LNCAP (cell line): ENCODE results near the gene PEDS1.

Experiments used
- CTCF ChIP-seq: fragments of 450-650 bp; IDR thresholded peaks from 2 replicates; pipeline ENCODE4 v1.5.1; 2017; ENCODE audit warnings: mild to moderate bottlenecking

The PEDS1 gene

GRCh38 chr20:50129662-50130355 is 23.7 kb downstream of the PEDS1 start:
- TF ChIP-seq CTCF: no peak

GRCh38 chr20:50128520-50128905 is 25.0 kb downstream of the PEDS1 start:
- no peak for TF ChIP-seq CTCF

GRCh38 chr20:50127587-50128519 is 25.7 kb downstream of the PEDS1 start:
- TF ChIP-seq CTCF: no peak

GRCh38 chr20:50126662-50127061 is 26.9 kb downstream of the PEDS1 start:
- no peak for TF ChIP-seq CTCF

- TF ChIP-seq CTCF: no peak
Observed at GRCh38 chr20:50125279-50125678, 28.2 kb downstream of the PEDS1 start.

- no peak for TF ChIP-seq CTCF
Observed at GRCh38 chr20:50124496-50124895, 29.0 kb downstream of the PEDS1 start.

- TF ChIP-seq CTCF: no peak
Observed at GRCh38 chr20:50123418-50123817, 30.1 kb downstream of the PEDS1 start.
